Measurements from ENCODE around the gene CSMD2.
"Not testable (repeated sequence)": the region's sequence is repeated elsewhere in the genome, so short reads cannot be mapped to it uniquely, and the experiment has no call there.

The CSMD2 gene

GRCh38 chr1:34100332-34100731 lies 64.7 kb downstream of the CSMD2 start:
- no peak for DNase-seq

GRCh38 chr1:34092399-34092798 lies 72.6 kb downstream of the CSMD2 start:
- DNase-seq: not testable (repeated sequence)

GRCh38 chr1:34089731-34090130 lies 75.3 kb downstream of the CSMD2 start:
- DNase-seq: no peak

- no peak for DNase-seq
Measured at GRCh38 chr1:34087986-34088385, 77.0 kb downstream of the CSMD2 start.

GRCh38 chr1:34086561-34086960 lies 78.5 kb downstream of the CSMD2 start:
- DNase-seq: no peak

- no peak for DNase-seq
Measured at GRCh38 chr1:34083974-34084373, 81.1 kb downstream of the CSMD2 start.

GRCh38 chr1:34082085-34082670 lies 82.9 kb downstream of the CSMD2 start:
- not testable (repeated sequence) for DNase-seq

- DNase-seq: no peak
Measured at GRCh38 chr1:34078383-34078782, 86.6 kb downstream of the CSMD2 start.

- DNase-seq: no peak
Measured at GRCh38 chr1:34075576-34075975, 89.5 kb downstream of the CSMD2 start.

- no peak for DNase-seq
Measured at GRCh38 chr1:34073028-34073695, 91.9 kb downstream of the CSMD2 start.

GRCh38 chr1:34070201-34070836 lies 94.7 kb downstream of the CSMD2 start:
- DNase-seq: no peak

GRCh38 chr1:34066981-34067603 lies 97.9 kb downstream of the CSMD2 start:
- no peak for DNase-seq

- no peak for DNase-seq
Measured at GRCh38 chr1:34066166-34066565, 98.9 kb downstream of the CSMD2 start.

GRCh38 chr1:34065498-34065897 lies 99.5 kb downstream of the CSMD2 start:
- no peak for DNase-seq

GRCh38 chr1:34060901-34061415 lies 104.1 kb downstream of the CSMD2 start:
- no peak for DNase-seq

- DNase-seq: no peak
Measured at GRCh38 chr1:34060187-34060730, 104.8 kb downstream of the CSMD2 start.

GRCh38 chr1:34057347-34058130 lies 107.5 kb downstream of the CSMD2 start:
- no peak for DNase-seq

GRCh38 chr1:34055818-34056217 lies 109.2 kb downstream of the CSMD2 start:
- DNase-seq: no peak

- DNase-seq: no peak
Measured at GRCh38 chr1:34054920-34055319, 110.1 kb downstream of the CSMD2 start.

- no peak for DNase-seq
Measured at GRCh38 chr1:34053660-34054059, 111.4 kb downstream of the CSMD2 start.

GRCh38 chr1:34052565-34052964 lies 112.5 kb downstream of the CSMD2 start:
- no peak for DNase-seq

- DNase-seq: no peak
Measured at GRCh38 chr1:34050709-34051485, 114.1 kb downstream of the CSMD2 start.
